H1 (cell line): ENCODE measurements around the gene CALML5. TPM values are rescaled to one million over a fixed set of nuclear protein-coding genes. Genes with fewer than 3 reads are reported as not detected.

Source experiments
- CTCF ChIA-PET: fragments of 300-600 bp; sonication (Branson Sonifier 250); formaldehyde crosslinking; loops from one replicate; lab custom pipeline; 2021; ENCODE audit not compliant: partially characterized antibody; lab: Charles Lee
- POLR2A ChIA-PET: fragments of 300-600 bp; sonication (Branson Sonifier 250); formaldehyde crosslinking; loops from one replicate; lab custom pipeline; 2021; ENCODE audit warnings: inconsistent platforms; ENCODE audit not compliant: partially characterized antibody; lab: Charles Lee
- DNase-seq, 2 experiments: peaks; one replicate each; pipeline versions ENCODE4 v3.0.0 to v3.0.0-alpha.2; 2010 to 2022; ENCODE audit warnings: low spot score in 2 of 2, low read depth in 1 of 2, mixed read lengths in 1 of 2
- FAIRE-seq: peaks from 2 replicates; lab custom pipeline; 2011; peaks lifted over from hg19 to GRCh38; lab: Jason Lieb, UNC
- H2AFZ ChIP-seq: 2 replicates; pipeline ENCODE4 v1.8.1; 2012; ENCODE audit warnings: low read length, inconsistent platforms
- H2AK5ac ChIP-seq: 2 replicates; pipeline ENCODE4 v1.6.1; 2013; ENCODE audit warnings: low read depth, low read length
- H2BK120ac ChIP-seq: replicated peaks from 2 replicates; pipeline ENCODE3; 2013; ENCODE audit warnings: low read depth, low read length, inconsistent platforms
- H2BK12ac ChIP-seq: 2 replicates; pipeline ENCODE4 v1.6.1; 2013; ENCODE audit warnings: low read depth, low read length
- H2BK15ac ChIP-seq: 2 replicates; pipeline ENCODE4 v1.6.1; 2013; ENCODE audit warnings: low read length
- H2BK20ac ChIP-seq: 2 replicates; pipeline ENCODE4 v1.6.1; 2013; ENCODE audit warnings: low read length
- H2BK5ac ChIP-seq: 2 replicates; pipeline ENCODE4 v1.6.1; 2013; ENCODE audit warnings: low read depth, low read length
- H3K14ac ChIP-seq: 2 replicates; pipeline ENCODE4 v1.6.1; 2013; ENCODE audit warnings: inconsistent platforms; ENCODE audit not compliant: insufficient read length
- H3K18ac ChIP-seq: 2 replicates; pipeline ENCODE4 v1.6.1; 2013; ENCODE audit warnings: low read length; ENCODE audit errors: extremely low read depth
- H3K23ac ChIP-seq: 2 replicates; pipeline ENCODE4 v1.6.1; 2013; ENCODE audit warnings: inconsistent platforms; ENCODE audit not compliant: insufficient read length
- H3K23me2 ChIP-seq: 2 replicates; pipeline ENCODE4 v1.6.1; 2013; ENCODE audit warnings: low read depth, low read length
- H3K27ac ChIP-seq: 2 replicates; pipeline ENCODE4 v1.6.1; 2011; ENCODE audit warnings: low read depth, low read length, inconsistent platforms
- H3K27me3 ChIP-seq, 4 experiments: replicated peaks in 1 of 4; 1 replicate in 1 of 4; 2 replicates in 3 of 4; pipeline versions ENCODE4 v1.6.1 to v1.8.1; 2011 to 2013; ENCODE audit warnings: low read length in 3 of 4, mild to moderate bottlenecking in 3 of 4, inconsistent platforms in 2 of 4, mixed read lengths in 2 of 4, moderate library complexity in 1 of 4; ENCODE audit not compliant: control insufficient read depth in 3 of 4, insufficient read depth in 3 of 4; ENCODE audit errors: extremely low read depth in 1 of 4
- H3K36me3 ChIP-seq, 4 experiments: 2 replicates each; pipeline versions ENCODE4 v1.6.1 to v1.8.1; 2011 to 2013; ENCODE audit warnings: mild to moderate bottlenecking in 4 of 4, low read length in 3 of 4, moderate library complexity in 2 of 4, control low read depth in 1 of 4, inconsistent platforms in 1 of 4; ENCODE audit not compliant: insufficient read depth in 4 of 4, control insufficient read depth in 2 of 4
- H3K4ac ChIP-seq: replicated peaks from 2 replicates; pipeline ENCODE3; 2013; ENCODE audit warnings: low read length, low read depth, mixed read lengths, inconsistent platforms; ENCODE audit not compliant: insufficient read length
- H3K4me1 ChIP-seq, 4 experiments: replicated peaks in 1 of 4; 1 replicate in 1 of 4; 2 replicates in 3 of 4; pipeline versions ENCODE4 v1.6.1 to v1.8.1; 2011 to 2013; ENCODE audit warnings: low read length in 3 of 4, inconsistent platforms in 2 of 4, mixed read lengths in 1 of 4; ENCODE audit not compliant: insufficient read depth in 4 of 4, control insufficient read depth in 3 of 4
- H3K4me2 ChIP-seq, 2 experiments: 2 replicates each; pipeline versions ENCODE4 v1.6.1 to v1.8.1; 2011 to 2013; ENCODE audit warnings: low read depth in 2 of 2, low read length in 2 of 2, control low read depth in 1 of 2, inconsistent platforms in 1 of 2, mild to moderate bottlenecking in 1 of 2; ENCODE audit not compliant: insufficient read depth in 1 of 2
- H3K4me3 ChIP-seq, 4 experiments: fragments of 200-600, 300-600 bp in 1 of 4; sonication (generic), shearing (Covaris generic), sonication (Bioruptor Twin) in 1 of 4; 2 replicates each; pipeline versions ENCODE4 v1.5.1 to v1.8.1; 2011 to 2016; ENCODE audit warnings: low read length in 4 of 4, low read depth in 3 of 4, control low read depth in 2 of 4, inconsistent platforms in 2 of 4, mild to moderate bottlenecking in 2 of 4, mixed read lengths in 1 of 4, moderate library complexity in 1 of 4; ENCODE audit not compliant: insufficient read depth in 2 of 4; ENCODE audit errors: extremely low read depth in 1 of 4
- H3K56ac ChIP-seq: replicated peaks from 2 replicates; pipeline ENCODE3; 2013; ENCODE audit warnings: low read depth, mild to moderate bottlenecking, mixed read lengths, low read length, inconsistent platforms; ENCODE audit not compliant: insufficient read length
- H3K79me1 ChIP-seq: 2 replicates; pipeline ENCODE4 v1.6.1; 2013; ENCODE audit warnings: low read depth, low read length, control low read depth
- H3K79me2 ChIP-seq, 2 experiments: 2 replicates each; pipeline versions ENCODE4 v1.6.1 to v1.8.1; 2012 to 2013; ENCODE audit warnings: low read length in 2 of 2, mild to moderate bottlenecking in 2 of 2, inconsistent platforms in 1 of 2; ENCODE audit not compliant: insufficient read depth in 2 of 2, control insufficient read depth in 1 of 2
- H3K9ac ChIP-seq, 4 experiments: replicated peaks in 1 of 4; 1 replicate in 1 of 4; 2 replicates in 3 of 4; pipeline versions ENCODE4 v1.6.1 to v1.8.1; 2011 to 2013; ENCODE audit warnings: low read depth in 3 of 4, low read length in 3 of 4, control low read depth in 2 of 4, mild to moderate bottlenecking in 2 of 4, moderate library complexity in 2 of 4, inconsistent platforms in 1 of 4; ENCODE audit errors: extremely low read depth in 1 of 4
- H3K9me3 ChIP-seq, 2 experiments: 2 replicates each; pipeline versions ENCODE4 v1.6.1 to v1.8.1; 2012 to 2013; ENCODE audit warnings: mild to moderate bottlenecking in 2 of 2, moderate library complexity in 2 of 2, control low read depth in 1 of 2, inconsistent platforms in 1 of 2, low read depth in 1 of 2, low read length in 1 of 2, mixed read lengths in 1 of 2; ENCODE audit not compliant: insufficient read depth in 2 of 2
- H4K20me1 ChIP-seq, 2 experiments: replicated peaks in 1 of 2; 2 replicates each; pipeline versions ENCODE3 to v1.8.1; 2011 to 2013; ENCODE audit warnings: inconsistent platforms in 2 of 2, low read length in 2 of 2, mild to moderate bottlenecking in 1 of 2; ENCODE audit not compliant: insufficient read depth in 2 of 2, control insufficient read depth in 1 of 2
- H4K5ac ChIP-seq: 2 replicates; pipeline ENCODE4 v1.6.1; 2013; ENCODE audit warnings: low read length, low read depth, mixed read lengths, inconsistent platforms; ENCODE audit not compliant: insufficient read length
- H4K8ac ChIP-seq: 2 replicates; pipeline ENCODE4 v1.8.0; 2013; ENCODE audit warnings: mild to moderate bottlenecking, moderate library complexity, low read length, inconsistent platforms; ENCODE audit not compliant: insufficient read depth; ENCODE audit errors: extremely low read depth
- H4K91ac ChIP-seq: replicated peaks from 2 replicates; pipeline ENCODE3; 2013; ENCODE audit warnings: low read length, mixed read lengths, inconsistent platforms; ENCODE audit not compliant: insufficient read length
- ATF3 ChIP-seq: IDR thresholded peaks from 2 replicates; pipeline ENCODE4 v1.6.1; 2011; ENCODE audit warnings: low read depth, mild to moderate bottlenecking, low read length; ENCODE audit not compliant: insufficient read depth
- CTBP2 ChIP-seq: IDR thresholded peaks from 2 replicates; pipeline ENCODE4 v1.7.0; 2011; ENCODE audit warnings: borderline replicate concordance, mild to moderate bottlenecking, moderate library complexity, mixed read lengths, low read length; ENCODE audit not compliant: insufficient read depth, insufficient read length
- EP300 ChIP-seq, 2 experiments: IDR thresholded peaks; 1 replicate in 1 of 2; 2 replicates in 1 of 2; pipeline ENCODE4 v1.6.1; 2011 to 2012; ENCODE audit warnings: low read depth in 2 of 2, low read length in 2 of 2, mild to moderate bottlenecking in 2 of 2, borderline replicate concordance in 1 of 2, inconsistent platforms in 1 of 2, moderate library complexity in 1 of 2
- NANOG ChIP-seq: IDR thresholded peaks from 2 replicates; pipeline ENCODE4 v1.6.1; 2011; ENCODE audit warnings: low read length, low read depth, mild to moderate bottlenecking, inconsistent platforms; ENCODE audit not compliant: insufficient read depth, poor library complexity, severe bottlenecking
- WGBS, 2 experiments: shearing (Covaris generic) in 1 of 2; methylation state at CpG; one replicate each; pipeline versions ENCODE4 v1.1.6 to v1.1.7; 2013 to 2015; ENCODE audit warnings: low lambda C conversion rate in 2 of 2, mixed read lengths in 2 of 2, inconsistent platforms in 1 of 2, low coverage in 1 of 2, missing lambda C conversion rate in 1 of 2; ENCODE audit not compliant: insufficient replicate concordance in 2 of 2, insufficient coverage in 1 of 2, insufficient read length in 1 of 2; ENCODE audit errors: extremely low coverage in 1 of 2, missing lambda C conversion rate in 1 of 2; 5-methylcytosine and 5-hydroxymethylcytosine counted together
- polyA plus RNA-seq, 7 experiments: library from polyadenylated mRNA; depleted of rRNA in 3 of 7; stranded (reverse) in 5 of 7; unstranded in 2 of 7; fragments of >200 nt in 5 of 7; fragments of 200-250 nt in 2 of 7; gene quantifications; 1 replicate in 5 of 7; 2 replicates in 1 of 7; 4 replicates in 1 of 7; pipeline versions ENCODE4 v1.2.1 to v1.2.3, GENCODE V29; 2011 to 2013; ENCODE audit warnings: missing spikeins in 2 of 7, mixed read lengths in 2 of 7
- total RNA-seq: library from RNA; stranded (reverse); fragmentation: NEBNext Ultra II Directional; extraction: Animal tissue kit (Norgen Biotek cat#: 25700); gene quantifications from 2 replicates; pipeline ENCODE4 v1.2.1, GENCODE V29; 2021
- TF ChIP-seq, protein P1 (sequence below), 3 experiments: IDR thresholded peaks; 1 replicate in 2 of 3; 2 replicates in 1 of 3; pipeline versions ENCODE4 v1.5.1 to v1.6.1; 2011; ENCODE audit warnings: low read length in 3 of 3, mild to moderate bottlenecking in 3 of 3, inconsistent platforms in 2 of 3, low read depth in 1 of 3, moderate library complexity in 1 of 3; ENCODE audit not compliant: insufficient read depth in 1 of 3; ENCODE audit errors: control extremely low read depth in 1 of 3

CALML5 gene
- total and polyA plus RNA-seq, 2 of the 8 experiments (the other 6 are each of a cell fraction or from before 2014, with no cell fraction given), result not detected

DNA sequence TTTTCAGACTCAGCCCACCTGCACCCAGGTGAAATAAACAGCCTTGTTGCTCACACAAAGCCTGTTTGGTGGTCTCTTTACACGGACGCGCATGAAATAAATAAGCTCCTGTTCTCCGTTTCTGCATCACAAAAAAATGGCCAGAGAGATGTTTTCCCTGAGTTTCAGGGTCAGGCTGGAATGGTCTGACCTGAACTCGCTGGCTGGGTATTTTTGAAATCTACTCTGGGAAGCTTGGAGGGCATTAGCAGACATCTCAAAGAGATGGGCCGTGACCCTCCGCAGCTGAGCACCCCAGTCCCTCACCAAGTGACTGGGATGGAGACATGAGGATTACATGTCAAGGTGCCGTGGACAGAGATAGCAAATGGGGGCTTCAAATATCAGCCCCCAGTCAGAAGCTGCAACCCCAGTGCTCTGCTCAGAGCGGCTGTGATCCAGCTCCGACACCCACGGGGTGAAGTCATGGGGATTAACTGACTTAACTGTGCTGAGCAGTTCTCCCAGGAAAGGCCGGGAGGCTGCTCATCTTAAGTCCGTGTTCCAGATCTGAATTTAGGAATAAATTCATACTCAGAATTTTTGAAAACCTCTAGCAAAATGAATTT is 22.3 kb downstream of the CALML5 start:
- peak overlapping the region; percentile 90 for H3K4ac ChIP-seq
- ChIA-PET POLR2A (interaction anchor here (0.8 to 5.3 kb wide), 10 partner anchors 8 to 71 kb away, joined by 3 to 44 read pairs (median 4); no protein-coding TSS in a partner anchor), CTCF (interaction anchor here (0.5 to 3.5 kb wide), 7 partner anchors 9 to 1405 kb away, joined by 3 to 18 read pairs (median 4); no protein-coding TSS in a partner anchor)
- no peak overlapping the region for H4K5ac ChIP-seq
- TF ChIP-seq, protein P1, sequence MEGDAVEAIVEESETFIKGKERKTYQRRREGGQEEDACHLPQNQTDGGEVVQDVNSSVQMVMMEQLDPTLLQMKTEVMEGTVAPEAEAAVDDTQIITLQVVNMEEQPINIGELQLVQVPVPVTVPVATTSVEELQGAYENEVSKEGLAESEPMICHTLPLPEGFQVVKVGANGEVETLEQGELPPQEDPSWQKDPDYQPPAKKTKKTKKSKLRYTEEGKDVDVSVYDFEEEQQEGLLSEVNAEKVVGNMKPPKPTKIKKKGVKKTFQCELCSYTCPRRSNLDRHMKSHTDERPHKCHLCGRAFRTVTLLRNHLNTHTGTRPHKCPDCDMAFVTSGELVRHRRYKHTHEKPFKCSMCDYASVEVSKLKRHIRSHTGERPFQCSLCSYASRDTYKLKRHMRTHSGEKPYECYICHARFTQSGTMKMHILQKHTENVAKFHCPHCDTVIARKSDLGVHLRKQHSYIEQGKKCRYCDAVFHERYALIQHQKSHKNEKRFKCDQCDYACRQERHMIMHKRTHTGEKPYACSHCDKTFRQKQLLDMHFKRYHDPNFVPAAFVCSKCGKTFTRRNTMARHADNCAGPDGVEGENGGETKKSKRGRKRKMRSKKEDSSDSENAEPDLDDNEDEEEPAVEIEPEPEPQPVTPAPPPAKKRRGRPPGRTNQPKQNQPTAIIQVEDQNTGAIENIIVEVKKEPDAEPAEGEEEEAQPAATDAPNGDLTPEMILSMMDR (IDR thresholded peaks at IDR 0.05; ENCODE audit: control extremely low read depth in 1 of 3, insufficient read depth in 1 of 3, low read depth in 1 of 3, low read length in 3 of 3), result no peak
- TF ChIP-seq NANOG, result no peak
- no peak for TF ChIP-seq CTBP2
- no peak for TF ChIP-seq ATF3
- TF ChIP-seq EP300 (IDR thresholded peaks at IDR 0.05; ENCODE audit: borderline replicate concordance in 1 of 2, low read depth in 2 of 2, low read length in 2 of 2), result no peak
- no peaks in the 10 kb centered on the region for H3K79me1 ChIP-seq
- H2BK5ac ChIP-seq, result peak overlapping the region; percentile 98; the same call in 1 of the 2 replicates
- no peak overlapping the region for H2BK15ac ChIP-seq
- no peaks in the 10 kb centered on the region for H3K36me3 ChIP-seq
- FAIRE-seq (no peak), DNase-seq (no peak)
- peak overlapping the region; percentile 97; the same call in 1 of the 2 replicates for H2BK20ac ChIP-seq
- no peak overlapping the region for H2AFZ ChIP-seq
- no peaks in the 10 kb centered on the region for H3K23me2 ChIP-seq
- 51% methylated on average over 13 of the region's 13 CpGs; no CpG with 5 or more reads in 1 of the 2 experiments for WGBS, 2 experiments
- peak overlapping the region; percentile 95 for H3K18ac ChIP-seq
- H3K23ac ChIP-seq, result no peak overlapping the region
- H4K91ac ChIP-seq, result peak overlapping the region; percentile 98
- H3K56ac ChIP-seq, result peak overlapping the region; percentile 9
- peaks cover 3 to 14% (median 8%) of the 10 kb centered on the region in 4 experiments for H3K4me1 ChIP-seq
- H3K9me3 ChIP-seq, result 0 out of 4 replicates have a peak, but pooled peaks cover 0 to 3% of the 10 kb centered on the region in 2 experiments
- no peak overlapping the region for H3K9ac ChIP-seq
- H4K20me1 ChIP-seq, result no peaks in the 10 kb centered on the region
- H4K8ac ChIP-seq, result peak overlapping the region; percentile 39
- H3K4me3 ChIP-seq, result no peak overlapping the region
- peak overlapping the region in 1 of 2 experiments; percentile 56; a peak in 2 of 4 replicates for H3K4me2 ChIP-seq
- H3K27me3 ChIP-seq, result no peaks in the 10 kb centered on the region
- H2BK120ac ChIP-seq, result peak overlapping the region; percentile 91
- H3K14ac ChIP-seq, result no peak overlapping the region
- no peaks in the 10 kb centered on the region for H3K79me2 ChIP-seq
- H2AK5ac ChIP-seq, result no peak overlapping the region
- H2BK12ac ChIP-seq, result peak overlapping the region; percentile 88
- peak overlapping the region; percentile 9 for H3K27ac ChIP-seq
